GM23338 (cell line): Measurements from ENCODE around the gene DCTN2. TPM values are rescaled to one million over a fixed set of nuclear protein-coding genes. Genes with fewer than 3 reads are reported as not detected.
A peak's percentile ranks its signal among the peaks of the same experiment; 100 is the strongest.

Experiments used
- ATAC-seq: fragments of 200-7000 bp; cut with Tn5 transposase; 3 replicates; pipeline ENCODE4 v1.9.1; 2020
- DNase-seq: peaks from one replicate; pipeline ENCODE4 v3.0.0-alpha.2; 2015; ENCODE audit warnings: low spot score
- H2AFZ ChIP-seq: fragments of 200-600 bp; sonication (generic); 2 replicates; pipeline ENCODE4 v1.8.0; 2016; ENCODE audit warnings: antibody characterized with exemption, mild to moderate bottlenecking, moderate library complexity
- H3F3A ChIP-seq: fragments of 200-600 bp; sonication (generic); replicated peaks from 2 replicates; pipeline ENCODE4 v1.8.0; 2017; ENCODE audit warnings: antibody characterized with exemption, mixed run types, low read depth
- H3K27ac ChIP-seq: fragments of 200-600 bp; sonication (generic); 2 replicates; pipeline ENCODE4 v1.6.1; 2016; ENCODE audit warnings: low read depth
- H3K27me3 ChIP-seq: fragments of 200-600 bp; sonication (generic); 2 replicates; pipeline ENCODE4 v1.8.0; 2016; ENCODE audit warnings: mild to moderate bottlenecking, mixed run types, moderate library complexity; ENCODE audit not compliant: insufficient read depth
- H3K36me3 ChIP-seq: fragments of 200-600 bp; sonication (generic); 2 replicates; pipeline ENCODE4 v1.8.0; 2016; ENCODE audit warnings: mild to moderate bottlenecking; ENCODE audit not compliant: insufficient read depth
- H3K4me1 ChIP-seq: fragments of 200-600 bp; sonication (generic); 2 replicates; pipeline ENCODE4 v1.8.0; 2016; ENCODE audit warnings: mild to moderate bottlenecking, moderate library complexity; ENCODE audit not compliant: insufficient read depth
- H3K4me2 ChIP-seq: fragments of 200-600 bp; sonication (generic); 2 replicates; pipeline ENCODE4 v1.7.1; 2017; ENCODE audit warnings: mixed run types
- H3K4me3 ChIP-seq: fragments of 200-600 bp; sonication (generic); 2 replicates; pipeline ENCODE4 v1.6.1; 2016; ENCODE audit warnings: mixed run types
- H3K79me2 ChIP-seq: fragments of 200-600 bp; sonication (generic); replicated peaks from 2 replicates; pipeline ENCODE4 v1.8.0; 2017; ENCODE audit warnings: mild to moderate bottlenecking; ENCODE audit not compliant: insufficient read depth
- H3K9me2 ChIP-seq: fragments of 200-600 bp; sonication (generic); 2 replicates; pipeline ENCODE4 v1.8.0; 2017; ENCODE audit not compliant: insufficient read depth
- H4K20me1 ChIP-seq: fragments of 200-600 bp; sonication (generic); replicated peaks from 2 replicates; pipeline ENCODE4 v1.8.0; 2017; ENCODE audit warnings: mild to moderate bottlenecking; ENCODE audit not compliant: insufficient read depth
- H3K27ac Mint-ChIP-seq: 2 replicates; pipeline ENCODE4 v1.8.0; 2020; ENCODE audit warnings: inconsistent platforms, mild to moderate bottlenecking, moderate library complexity, mixed read lengths
- H3K27me3 Mint-ChIP-seq: 3 replicates; pipeline ENCODE4 v1.8.0; 2022; ENCODE audit warnings: low read depth, mild to moderate bottlenecking, moderate library complexity, mixed read lengths, inconsistent platforms; ENCODE audit not compliant: insufficient read depth, poor library complexity
- H3K36me3 Mint-ChIP-seq: 3 replicates; pipeline ENCODE4 v1.8.0; 2021; ENCODE audit warnings: low read depth, mild to moderate bottlenecking, inconsistent platforms, moderate library complexity, mixed read lengths
- H3K4me1 Mint-ChIP-seq: 3 replicates; pipeline ENCODE4 v1.8.0; 2020; ENCODE audit warnings: mild to moderate bottlenecking, inconsistent platforms, mixed read lengths
- H3K4me3 Mint-ChIP-seq: 3 replicates; pipeline ENCODE4 v1.8.0; 2021; ENCODE audit warnings: moderate library complexity, mild to moderate bottlenecking, inconsistent platforms, mixed read lengths
- H3K9me3 Mint-ChIP-seq: 3 replicates; pipeline ENCODE4 v1.8.0; 2020; ENCODE audit warnings: moderate library complexity, mild to moderate bottlenecking, inconsistent platforms, mixed read lengths
- CREB1 ChIP-seq: fragments of 250-450 bp; sonication (Bioruptor Pico); IDR thresholded peaks from 2 replicates; pipeline ENCODE4 v1.5.0; 2020; ENCODE audit warnings: low read depth, mild to moderate bottlenecking, moderate library complexity
- EZH2 ChIP-seq: fragments of 200-600 bp; sonication (generic); IDR thresholded peaks from one replicate; pipeline ENCODE4 v1.8.0; 2017; ENCODE audit warnings: antibody characterized with exemption, mild to moderate bottlenecking, low read depth; ENCODE audit not compliant: unreplicated experiment
- EZH2phosphoT487 ChIP-seq: fragments of 200-600 bp; sonication (generic); IDR thresholded peaks from one replicate; pipeline ENCODE4 v1.8.1; 2018; ENCODE audit warnings: antibody characterized with exemption; ENCODE audit not compliant: unreplicated experiment
- NANOG ChIP-seq: IDR thresholded peaks from 2 replicates; pipeline ENCODE4 v1.6.1; 2016; ENCODE audit warnings: antibody characterized with exemption, borderline replicate concordance
- ZNF331 ChIP-seq: fragments of 250-450 bp; sonication (Bioruptor Pico); IDR thresholded peaks from 2 replicates; pipeline ENCODE4 v1.5.0; 2020; ENCODE audit warnings: low read depth, mild to moderate bottlenecking, moderate library complexity
- polyA plus RNA-seq: library from polyadenylated mRNA; unstranded; fragments of >200 nt; fragmentation: Nextera tagmentation; extraction: Ambion mirVana; gene quantifications from 2 replicates; pipeline ENCODE4 v1.2.1, GENCODE V29; 2016
- total RNA-seq: library from RNA; depleted of rRNA; stranded (reverse); fragments of >200 nt; shearing (Covaris generic); gene quantifications from 2 replicates; pipeline ENCODE4 v1.2.3, GENCODE V29; 2014
- TF ChIP-seq, protein P1 (sequence below): fragments of 250-450 bp; sonication (Bioruptor Pico); IDR thresholded peaks from 2 replicates; pipeline ENCODE4 v1.5.0; 2020; ENCODE audit warnings: mild to moderate bottlenecking, moderate library complexity
- TF ChIP-seq, protein P2 (sequence below): IDR thresholded peaks from one replicate; pipeline ENCODE4 v1.6.1; 2018; ENCODE audit warnings: antibody characterized with exemption; ENCODE audit not compliant: unreplicated experiment

DCTN2 gene
- total and polyA plus RNA-seq, 2 experiments from 2014 or later = 56.1 to 157 TPM

DNA sequence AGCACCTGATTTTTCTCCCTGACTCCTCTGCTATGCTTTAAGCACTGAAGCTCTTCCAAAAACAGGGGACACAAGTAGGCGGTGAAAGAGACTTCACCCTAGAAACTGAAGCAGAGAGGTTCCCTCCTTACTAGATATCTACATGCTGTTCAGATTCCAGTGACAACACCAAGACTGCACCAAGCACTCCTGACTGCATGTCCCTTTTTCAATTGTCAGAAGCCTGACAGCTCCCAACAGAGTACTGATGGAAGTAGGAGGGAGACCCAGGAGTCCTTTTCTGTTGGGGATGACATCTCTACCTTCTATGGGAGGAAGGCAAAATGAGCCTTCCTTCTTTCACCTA lies 10.4 kb downstream of the DCTN2 start (continued):
- TF ChIP-seq, protein P1, sequence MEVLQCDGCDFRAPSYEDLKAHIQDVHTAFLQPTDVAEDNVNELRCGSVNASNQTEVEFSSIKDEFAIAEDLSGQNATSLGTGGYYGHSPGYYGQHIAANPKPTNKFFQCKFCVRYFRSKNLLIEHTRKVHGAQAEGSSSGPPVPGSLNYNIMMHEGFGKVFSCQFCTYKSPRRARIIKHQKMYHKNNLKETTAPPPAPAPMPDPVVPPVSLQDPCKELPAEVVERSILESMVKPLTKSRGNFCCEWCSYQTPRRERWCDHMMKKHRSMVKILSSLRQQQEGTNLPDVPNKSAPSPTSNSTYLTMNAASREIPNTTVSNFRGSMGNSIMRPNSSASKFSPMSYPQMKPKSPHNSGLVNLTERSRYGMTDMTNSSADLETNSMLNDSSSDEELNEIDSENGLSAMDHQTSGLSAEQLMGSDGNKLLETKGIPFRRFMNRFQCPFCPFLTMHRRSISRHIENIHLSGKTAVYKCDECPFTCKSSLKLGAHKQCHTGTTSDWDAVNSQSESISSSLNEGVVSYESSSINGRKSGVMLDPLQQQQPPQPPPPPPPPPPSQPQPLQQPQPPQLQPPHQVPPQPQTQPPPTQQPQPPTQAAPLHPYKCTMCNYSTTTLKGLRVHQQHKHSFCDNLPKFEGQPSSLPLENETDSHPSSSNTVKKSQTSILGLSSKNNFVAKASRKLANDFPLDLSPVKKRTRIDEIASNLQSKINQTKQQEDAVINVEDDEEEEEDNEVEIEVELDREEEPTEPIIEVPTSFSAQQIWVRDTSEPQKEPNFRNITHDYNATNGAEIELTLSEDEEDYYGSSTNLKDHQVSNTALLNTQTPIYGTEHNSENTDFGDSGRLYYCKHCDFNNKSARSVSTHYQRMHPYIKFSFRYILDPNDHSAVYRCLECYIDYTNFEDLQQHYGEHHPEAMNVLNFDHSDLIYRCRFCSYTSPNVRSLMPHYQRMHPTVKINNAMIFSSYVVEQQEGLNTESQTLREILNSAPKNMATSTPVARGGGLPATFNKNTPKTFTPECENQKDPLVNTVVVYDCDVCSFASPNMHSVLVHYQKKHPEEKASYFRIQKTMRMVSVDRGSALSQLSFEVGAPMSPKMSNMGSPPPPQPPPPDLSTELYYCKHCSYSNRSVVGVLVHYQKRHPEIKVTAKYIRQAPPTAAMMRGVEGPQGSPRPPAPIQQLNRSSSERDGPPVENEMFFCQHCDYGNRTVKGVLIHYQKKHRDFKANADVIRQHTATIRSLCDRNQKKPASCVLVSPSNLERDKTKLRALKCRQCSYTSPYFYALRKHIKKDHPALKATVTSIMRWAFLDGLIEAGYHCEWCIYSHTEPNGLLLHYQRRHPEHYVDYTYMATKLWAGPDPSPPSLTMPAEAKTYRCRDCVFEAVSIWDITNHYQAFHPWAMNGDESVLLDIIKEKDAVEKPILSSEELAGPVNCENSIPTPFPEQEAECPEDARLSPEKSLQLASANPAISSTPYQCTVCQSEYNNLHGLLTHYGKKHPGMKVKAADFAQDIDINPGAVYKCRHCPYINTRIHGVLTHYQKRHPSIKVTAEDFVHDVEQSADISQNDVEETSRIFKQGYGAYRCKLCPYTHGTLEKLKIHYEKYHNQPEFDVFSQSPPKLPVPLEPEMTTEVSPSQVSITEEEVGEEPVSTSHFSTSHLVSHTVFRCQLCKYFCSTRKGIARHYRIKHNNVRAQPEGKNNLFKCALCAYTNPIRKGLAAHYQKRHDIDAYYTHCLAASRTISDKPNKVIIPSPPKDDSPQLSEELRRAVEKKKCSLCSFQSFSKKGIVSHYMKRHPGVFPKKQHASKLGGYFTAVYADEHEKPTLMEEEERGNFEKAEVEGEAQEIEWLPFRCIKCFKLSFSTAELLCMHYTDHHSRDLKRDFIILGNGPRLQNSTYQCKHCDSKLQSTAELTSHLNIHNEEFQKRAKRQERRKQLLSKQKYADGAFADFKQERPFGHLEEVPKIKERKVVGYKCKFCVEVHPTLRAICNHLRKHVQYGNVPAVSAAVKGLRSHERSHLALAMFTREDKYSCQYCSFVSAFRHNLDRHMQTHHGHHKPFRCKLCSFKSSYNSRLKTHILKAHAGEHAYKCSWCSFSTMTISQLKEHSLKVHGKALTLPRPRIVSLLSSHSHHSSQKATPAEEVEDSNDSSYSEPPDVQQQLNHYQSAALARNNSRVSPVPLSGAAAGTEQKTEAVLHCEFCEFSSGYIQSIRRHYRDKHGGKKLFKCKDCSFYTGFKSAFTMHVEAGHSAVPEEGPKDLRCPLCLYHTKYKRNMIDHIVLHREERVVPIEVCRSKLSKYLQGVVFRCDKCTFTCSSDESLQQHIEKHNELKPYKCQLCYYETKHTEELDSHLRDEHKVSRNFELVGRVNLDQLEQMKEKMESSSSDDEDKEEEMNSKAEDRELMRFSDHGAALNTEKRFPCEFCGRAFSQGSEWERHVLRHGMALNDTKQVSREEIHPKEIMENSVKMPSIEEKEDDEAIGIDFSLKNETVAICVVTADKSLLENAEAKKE (CRISPR knock-in tag) = no peak
- TF ChIP-seq CREB1 (no peak), EZH2phosphoT487 (no peak)

DNA sequence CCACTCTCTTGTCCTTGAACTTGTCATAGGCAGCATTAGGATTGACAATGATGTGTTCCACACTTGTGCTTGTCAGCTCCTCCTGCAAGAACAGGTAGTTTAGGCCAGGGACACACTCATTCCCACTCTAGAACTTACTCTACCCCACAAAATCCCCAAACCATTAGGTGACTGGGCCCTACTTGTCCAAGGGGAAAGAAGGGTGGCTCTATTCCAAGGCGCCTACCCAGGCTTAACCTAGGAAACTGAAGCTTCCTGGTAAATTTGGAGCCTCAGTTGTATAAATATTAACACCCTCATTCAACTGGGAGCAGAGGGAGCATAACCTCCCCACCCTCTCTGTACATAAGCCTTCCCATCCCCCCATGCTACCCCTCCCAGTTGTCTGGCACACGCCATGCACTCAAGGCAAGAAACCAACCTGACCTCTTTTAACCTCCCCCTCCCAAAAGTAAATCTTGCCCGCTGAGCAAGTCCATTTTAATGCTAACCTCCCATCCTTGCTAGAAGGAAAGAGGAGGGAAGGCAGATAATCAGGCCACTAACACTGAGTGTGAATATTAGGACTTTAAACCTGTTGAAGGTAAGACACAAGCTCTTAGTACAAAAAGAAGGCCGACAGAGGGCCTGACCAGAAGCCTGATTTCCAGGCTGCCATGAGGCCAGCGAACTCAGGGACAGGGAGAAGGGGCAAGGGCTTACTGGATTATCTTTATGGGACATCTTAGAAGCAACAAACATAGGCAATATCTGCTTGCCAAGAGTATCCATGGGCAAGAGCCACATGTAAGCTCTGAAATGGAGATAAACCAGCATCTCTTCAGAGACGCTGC lies 11.0 kb downstream of the DCTN2 start:
- Histone ChIP-seq H3K9me2 (no peaks in the 10 kb centered on the region), H3K4me3 (no peak overlapping the region), H3K27ac (no peak overlapping the region), H3K4me1 (no peaks in the 10 kb centered on the region), H3K27me3 (no peaks in the 10 kb centered on the region), H3K4me2 (no peak overlapping the region), H3K79me2 (no peaks in the 10 kb centered on the region), H2AFZ (no peak overlapping the region), H4K20me1 (peaks cover 4% of the 10 kb centered on the region; the same call in 1 of the 2 replicates), H3F3A (0 out of 2 replicates have a peak, but pooled peaks cover 7% of the 10 kb centered on the region), H3K36me3 (peaks cover 18% of the 10 kb centered on the region)
- H3K36me3 Mint-ChIP-seq = peaks cover 52% of the 10 kb centered on the region
- no peaks in the 10 kb centered on the region for H3K9me3 Mint-ChIP-seq
- DNase-seq = no peak
- peaks cover 7% of the 10 kb centered on the region for H3K27me3 Mint-ChIP-seq
- H3K4me1 Mint-ChIP-seq = peaks cover 18% of the 10 kb centered on the region
- no peak for TF ChIP-seq ZNF331
- TF ChIP-seq, protein P2, sequence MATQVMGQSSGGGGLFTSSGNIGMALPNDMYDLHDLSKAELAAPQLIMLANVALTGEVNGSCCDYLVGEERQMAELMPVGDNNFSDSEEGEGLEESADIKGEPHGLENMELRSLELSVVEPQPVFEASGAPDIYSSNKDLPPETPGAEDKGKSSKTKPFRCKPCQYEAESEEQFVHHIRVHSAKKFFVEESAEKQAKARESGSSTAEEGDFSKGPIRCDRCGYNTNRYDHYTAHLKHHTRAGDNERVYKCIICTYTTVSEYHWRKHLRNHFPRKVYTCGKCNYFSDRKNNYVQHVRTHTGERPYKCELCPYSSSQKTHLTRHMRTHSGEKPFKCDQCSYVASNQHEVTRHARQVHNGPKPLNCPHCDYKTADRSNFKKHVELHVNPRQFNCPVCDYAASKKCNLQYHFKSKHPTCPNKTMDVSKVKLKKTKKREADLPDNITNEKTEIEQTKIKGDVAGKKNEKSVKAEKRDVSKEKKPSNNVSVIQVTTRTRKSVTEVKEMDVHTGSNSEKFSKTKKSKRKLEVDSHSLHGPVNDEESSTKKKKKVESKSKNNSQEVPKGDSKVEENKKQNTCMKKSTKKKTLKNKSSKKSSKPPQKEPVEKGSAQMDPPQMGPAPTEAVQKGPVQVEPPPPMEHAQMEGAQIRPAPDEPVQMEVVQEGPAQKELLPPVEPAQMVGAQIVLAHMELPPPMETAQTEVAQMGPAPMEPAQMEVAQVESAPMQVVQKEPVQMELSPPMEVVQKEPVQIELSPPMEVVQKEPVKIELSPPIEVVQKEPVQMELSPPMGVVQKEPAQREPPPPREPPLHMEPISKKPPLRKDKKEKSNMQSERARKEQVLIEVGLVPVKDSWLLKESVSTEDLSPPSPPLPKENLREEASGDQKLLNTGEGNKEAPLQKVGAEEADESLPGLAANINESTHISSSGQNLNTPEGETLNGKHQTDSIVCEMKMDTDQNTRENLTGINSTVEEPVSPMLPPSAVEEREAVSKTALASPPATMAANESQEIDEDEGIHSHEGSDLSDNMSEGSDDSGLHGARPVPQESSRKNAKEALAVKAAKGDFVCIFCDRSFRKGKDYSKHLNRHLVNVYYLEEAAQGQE = no peak
- no peak for TF ChIP-seq EZH2
- no peak for TF ChIP-seq NANOG
- H3K4me3 Mint-ChIP-seq = no peak overlapping the region; the same call in 2 of the 3 replicates
- ATAC-seq = peak; percentile 71
- no peak overlapping the region; the same call in 1 of the 2 replicates for H3K27ac Mint-ChIP-seq
